GM19099 (cell line): Measurements from ENCODE around the gene TMC6.

Experiments
- POLR2A ChIP-seq: IDR thresholded peaks from 3 replicates; pipeline ENCODE4 v1.6.1; 2011; ENCODE audit warnings: low read depth; ENCODE audit not compliant: insufficient read length; ENCODE audit errors: extremely low read depth

TMC6 gene

GRCh38 chr17:78120971-78121800, 7.4 kb downstream of the TMC6 start:
- no peak for TF ChIP-seq POLR2A

- no peak for TF ChIP-seq POLR2A
Observed at GRCh38 chr17:78120537-78120936, 8.0 kb downstream of the TMC6 start.

GRCh38 chr17:78118801-78119241, 9.7 kb downstream of the TMC6 start:
- TF ChIP-seq POLR2A = no peak

- TF ChIP-seq POLR2A = no peak
Observed at GRCh38 chr17:78117027-78117981, 11.3 kb downstream of the TMC6 start.

- no peak for TF ChIP-seq POLR2A
Observed at GRCh38 chr17:78116411-78116810, 12.1 kb downstream of the TMC6 start.

GRCh38 chr17:78114831-78115723, 13.5 kb downstream of the TMC6 start:
- TF ChIP-seq POLR2A = no peak

GRCh38 chr17:78113804-78114785, 14.5 kb downstream of the TMC6 start:
- TF ChIP-seq POLR2A = no peak

GRCh38 chr17:78112518-78113471, 15.8 kb downstream of the TMC6 start:
- peak; percentile 12 for TF ChIP-seq POLR2A

GRCh38 chr17:78111727-78112517, 16.6 kb downstream of the TMC6 start:
- TF ChIP-seq POLR2A = no peak

- TF ChIP-seq POLR2A = no peak
Observed at GRCh38 chr17:78111016-78111726, 17.4 kb downstream of the TMC6 start.
